Adrenal gland (tissue), 12 donors: ENCODE data around the gene GBGT1. TPM values are rescaled to one million over a fixed set of nuclear protein-coding genes. Genes with fewer than 3 reads are reported as not detected.
A peak's percentile ranks its signal among the peaks of the same experiment; 100 is the strongest.

Source experiments
- DNase-seq, 7 donors: peaks; one replicate each; pipeline ENCODE4 v3.0.0-alpha.2; 2019 to 2020
- H3K27ac ChIP-seq, 5 donors: fragments of 200-600 bp; sonication (generic) in 4 of 5; 1 replicate in 3 of 5; 2 replicates in 2 of 5; pipeline versions ENCODE4 v1.5.1 to v1.8.0; 2016 to 2020; ENCODE audit warnings: mild to moderate bottlenecking in 1 of 5
- H3K27me3 ChIP-seq: fragments of 200-600 bp; 2 replicates; pipeline ENCODE4 v1.8.0; 2021
- H3K36me3 ChIP-seq, 2 donors: fragments of 200-600 bp; replicated peaks in 1 of 2; 1 replicate in 1 of 2; 2 replicates in 1 of 2; pipeline versions ENCODE4 v1.5.1 to v1.8.0; 2018 to 2022
- H3K4me1 ChIP-seq, 2 donors: fragments of 200-600 bp; replicated peaks in 1 of 2; 1 replicate in 1 of 2; 2 replicates in 1 of 2; pipeline versions ENCODE4 v1.5.1 to v1.8.0; 2018 to 2021
- H3K4me3 ChIP-seq, 4 donors: fragments of 200-600 bp; sonication (generic) in 3 of 4; one replicate each; pipeline ENCODE4 v1.5.1; 2016 to 2018
- H3K9me3 ChIP-seq, 3 donors: fragments of 200-600 bp; sonication (generic) in 1 of 3; replicated peaks in 1 of 3; 1 replicate in 2 of 3; 2 replicates in 1 of 3; pipeline versions ENCODE4 v1.5.1 to v1.8.0; 2016 to 2021
- POLR2A ChIP-seq, 2 donors: fragments of 450-650 bp; IDR thresholded peaks; one replicate each; pipeline ENCODE4 v1.6.1; 2017; ENCODE audit warnings: antibody characterized with exemption in 2 of 2, mild to moderate bottlenecking in 2 of 2, moderate library complexity in 1 of 2
- WGBS, 4 donors: extraction: QIAGEN DNeasy Blood & Tissue Kit in 2 of 4; methylation state at CpG; one replicate each; pipeline versions ENCODE4 v1.1.5 to v1.1.7; 2013 to 2017; 5-methylcytosine and 5-hydroxymethylcytosine counted together
- intact Hi-C, 2 donors: fragments of 100-400 bp; cut with DNase I; formaldehyde crosslinking; loops; one replicate each; pipeline versions ENCODE4 v1.14.1 to v1.15.0; 2022 to 2023
- polyA plus RNA-seq, 3 donors: library from polyadenylated mRNA; stranded (reverse); fragments of 200-250 nt in 2 of 3; fragments of 350-450 nt in 1 of 3; fragmentation: Illumina TruSeq in 1 of 3; extraction: RNeasy Lipid Tissue Mini Kit (QIAGEN cat#74804) in 1 of 3; gene quantifications; one replicate each; pipeline ENCODE4 v1.2.3, GENCODE V29; 2013 to 2014
- total RNA-seq, 9 donors: library from RNA; depleted of rRNA in 4 of 9; stranded (reverse); fragments of >200 nt in 4 of 9; fragments of 120-200 nt in 1 of 9; fragmentation: NEBNext Ultra II Directional in 1 of 9; extraction: Animal tissue kit (Norgen Biotek cat#: 25700) in 1 of 9; gene quantifications; one replicate each; pipeline versions ENCODE4 v1.1.0 to v1.2.4, GENCODE V29; 2013 to 2023
- TF ChIP-seq, protein P1 (sequence below), 6 experiments: fragments of 450-650 bp in 4 of 6; fragments of 200-600 bp in 2 of 6; sonication (generic) in 1 of 6; IDR thresholded peaks; 1 replicate in 5 of 6; 2 replicates in 1 of 6; pipeline versions ENCODE4 v1.5.1 to v1.8.0; 2016 to 2021; ENCODE audit warnings: antibody characterized with exemption in 6 of 6, mild to moderate bottlenecking in 2 of 6, moderate library complexity in 1 of 6
- donor health status: healthy with polysubstance abuse.
- donor health status: Bipolar disorder and iron deficiency.
- donor health status: DM: yes; HTN: yes; CAD: no.
- donor health status: DM: no; HTN: no; CAD: no.
- donor health status: DM: no; HTN: no; CAD: no.
- donor health status: DM: yes; HTN: yes; CAD: no.

Gene GBGT1
- total and polyA plus RNA-seq, 12 donors: 3.5 to 67.5 (median 29.2) TPM

DNA sequence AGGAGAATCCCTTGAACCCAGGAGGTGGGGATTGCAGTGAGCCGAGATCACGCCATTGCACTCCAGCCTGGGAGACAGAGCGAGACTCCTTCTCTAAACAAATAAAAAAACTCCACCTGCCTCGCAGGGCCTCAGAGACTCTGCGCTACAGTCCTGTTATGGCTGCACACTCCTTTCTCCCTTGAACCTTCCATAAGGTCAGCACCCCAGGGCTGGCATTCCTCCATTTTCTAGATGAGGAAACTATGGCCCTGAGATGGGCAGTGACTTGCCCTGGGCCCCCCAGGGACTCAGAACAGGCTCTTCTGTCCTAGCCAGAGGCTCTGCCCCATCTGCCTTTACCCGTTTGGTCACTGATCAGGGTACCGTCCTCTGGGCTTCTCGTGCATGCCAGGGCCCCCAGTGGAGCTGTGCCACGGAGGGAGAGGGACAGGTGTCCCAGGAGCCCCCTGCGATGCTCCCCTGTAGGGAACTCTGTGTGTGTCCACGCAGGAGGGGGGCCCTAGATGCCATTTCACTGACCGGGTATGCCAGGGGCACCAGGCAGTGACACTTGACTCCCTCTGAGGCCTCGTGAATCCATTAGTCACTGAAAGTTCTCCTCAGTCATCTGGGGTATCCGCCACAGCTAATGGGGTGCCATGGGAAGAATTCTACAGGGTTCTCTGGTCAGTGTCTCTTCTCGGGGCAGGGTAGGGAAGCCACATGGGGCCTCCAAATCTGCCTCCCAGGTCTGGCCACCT is 58.8 kb downstream of the GBGT1 start:
- H3K4me1 ChIP-seq: peaks cover 0 to 5% of the 10 kb centered on the region in 2 donors
- H3K27ac ChIP-seq: no peak overlapping the region
- H3K4me3 ChIP-seq: no peak overlapping the region
- TF ChIP-seq, protein P1, sequence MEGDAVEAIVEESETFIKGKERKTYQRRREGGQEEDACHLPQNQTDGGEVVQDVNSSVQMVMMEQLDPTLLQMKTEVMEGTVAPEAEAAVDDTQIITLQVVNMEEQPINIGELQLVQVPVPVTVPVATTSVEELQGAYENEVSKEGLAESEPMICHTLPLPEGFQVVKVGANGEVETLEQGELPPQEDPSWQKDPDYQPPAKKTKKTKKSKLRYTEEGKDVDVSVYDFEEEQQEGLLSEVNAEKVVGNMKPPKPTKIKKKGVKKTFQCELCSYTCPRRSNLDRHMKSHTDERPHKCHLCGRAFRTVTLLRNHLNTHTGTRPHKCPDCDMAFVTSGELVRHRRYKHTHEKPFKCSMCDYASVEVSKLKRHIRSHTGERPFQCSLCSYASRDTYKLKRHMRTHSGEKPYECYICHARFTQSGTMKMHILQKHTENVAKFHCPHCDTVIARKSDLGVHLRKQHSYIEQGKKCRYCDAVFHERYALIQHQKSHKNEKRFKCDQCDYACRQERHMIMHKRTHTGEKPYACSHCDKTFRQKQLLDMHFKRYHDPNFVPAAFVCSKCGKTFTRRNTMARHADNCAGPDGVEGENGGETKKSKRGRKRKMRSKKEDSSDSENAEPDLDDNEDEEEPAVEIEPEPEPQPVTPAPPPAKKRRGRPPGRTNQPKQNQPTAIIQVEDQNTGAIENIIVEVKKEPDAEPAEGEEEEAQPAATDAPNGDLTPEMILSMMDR (IDR thresholded peaks at IDR 0.05): no peak
- no peak for TF ChIP-seq POLR2A (IDR thresholded peaks at IDR 0.05)
- no peaks in the 10 kb centered on the region for H3K9me3 ChIP-seq
- H3K36me3 ChIP-seq: peaks cover 0 to 96% of the 10 kb centered on the region in 2 donors
- intact Hi-C loops: loop anchor here in 1 of 2 donors (5.0 kb wide), 1 partner anchor 63 kb away; no protein-coding TSS in a partner anchor
- 85 to 91% (median 86%) methylated on average over 7 to 15 of the region's 15 CpGs for WGBS, 4 donors
- no peaks in the 10 kb centered on the region for H3K27me3 ChIP-seq
- DNase-seq: peak in 4 of 7 donors; percentile 11 to 23 (median 15)

DNA sequence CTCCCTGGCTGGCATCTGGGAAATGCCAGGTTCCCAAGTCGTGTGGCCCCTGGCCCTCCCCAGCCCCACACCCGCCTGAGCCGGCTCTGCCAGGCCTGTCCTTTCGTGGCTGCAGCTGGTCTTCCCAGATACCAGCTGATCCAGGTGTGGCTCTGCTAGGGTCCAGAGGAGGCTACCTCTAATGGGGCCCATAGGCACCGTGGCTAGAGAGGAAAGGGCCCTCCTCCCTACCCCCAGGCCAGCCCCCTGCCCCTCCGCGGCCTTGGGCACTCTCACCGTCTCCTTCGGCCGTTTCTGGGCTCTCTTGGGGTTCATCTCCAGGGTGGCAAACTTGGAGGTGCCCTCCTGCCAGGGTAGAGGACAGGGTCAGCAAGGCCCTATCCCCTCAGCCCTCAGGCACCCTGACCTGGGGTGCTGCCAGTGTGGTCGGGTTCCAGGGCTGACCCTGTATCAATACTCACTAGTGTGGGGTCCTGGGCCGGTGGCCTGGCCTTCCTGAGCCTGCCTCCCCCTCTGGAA is 59.7 kb downstream of the GBGT1 start:
- Histone ChIP-seq H3K4me1 (peaks cover 0 to 5% of the 10 kb centered on the region in 2 donors), H3K9me3 (no peaks in the 10 kb centered on the region), H3K27me3 (no peaks in the 10 kb centered on the region), H3K27ac (peak overlapping the region in 2 of 5 donors; percentile 23 to 39), H3K36me3 (peaks cover 0 to 96% of the 10 kb centered on the region in 2 donors), H3K4me3 (no peak overlapping the region)
- intact Hi-C loops: loop anchor here (2.0 to 5.0 kb wide), 2 partner anchors 41 to 62 kb away; no protein-coding TSS in a partner anchor
- TF ChIP-seq, protein P1 (IDR thresholded peaks at IDR 0.05): no peak
- TF ChIP-seq POLR2A (IDR thresholded peaks at IDR 0.05): no peak
- WGBS, 4 donors: 80 to 85% (median 82%) methylated on average over 12 of the region's 12 CpGs; no CpG with 5 or more reads in 1 of the 4 donors
- peak in 4 of 7 donors; percentile 13 to 26 (median 20) for DNase-seq

DNA sequence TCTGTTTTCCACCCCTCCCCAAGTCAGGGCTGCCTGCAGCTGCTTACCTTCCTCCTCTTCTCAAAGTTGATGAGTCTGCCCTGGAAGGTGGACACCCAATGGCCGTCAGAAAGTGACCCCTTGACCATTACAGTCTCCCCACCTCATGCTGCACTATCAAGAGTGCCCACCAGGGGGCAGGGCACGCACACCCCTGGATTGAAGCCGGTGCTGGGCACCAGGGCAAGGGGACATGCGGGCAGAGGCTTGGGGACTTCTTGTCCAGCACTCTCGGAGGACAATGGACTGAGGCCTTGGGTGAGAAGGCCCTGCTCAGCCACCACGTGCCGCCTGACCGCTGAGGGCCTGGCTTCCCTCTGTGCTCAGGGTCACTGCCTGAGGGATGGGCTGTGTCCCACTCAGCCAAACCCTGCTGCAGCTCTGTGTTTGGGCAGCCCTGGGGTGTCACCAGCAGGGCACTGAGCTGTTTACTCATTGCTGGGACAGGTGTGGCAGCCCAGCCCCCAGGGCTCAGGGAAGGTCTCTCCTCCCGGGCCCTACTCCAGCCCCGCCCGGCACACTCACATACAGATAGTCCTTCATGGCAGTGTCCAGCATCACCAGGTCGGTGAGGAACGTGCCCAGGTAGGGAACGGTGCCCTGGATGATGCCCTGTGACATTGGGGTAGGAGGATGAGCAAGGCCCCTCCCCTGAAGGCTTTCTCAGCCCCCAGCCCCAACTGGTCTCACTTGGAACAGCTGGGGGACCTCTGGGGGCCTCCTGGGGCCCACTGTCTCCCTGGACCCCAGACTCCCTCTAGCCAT is 60.3 kb downstream of the GBGT1 start:
- Histone ChIP-seq H3K36me3 (peaks cover 0 to 96% of the 10 kb centered on the region in 2 donors), H3K27me3 (no peaks in the 10 kb centered on the region), H3K27ac (peak overlapping the region in 3 of 5 donors; percentile 23 to 50 (median 39)), H3K9me3 (no peaks in the 10 kb centered on the region), H3K4me3 (no peak overlapping the region), H3K4me1 (peaks cover 0 to 5% of the 10 kb centered on the region in 2 donors)
- peak; percentile 66 to 87 (median 79) for DNase-seq
- 7 to 51% (median 43%) methylated on average over 8 to 14 of the region's 14 CpGs for WGBS, 4 donors
- TF ChIP-seq, protein P1 (IDR thresholded peaks at IDR 0.05): peak; percentile 96 to 98 (median 97)
- no peak for TF ChIP-seq POLR2A (IDR thresholded peaks at IDR 0.05)
- intact Hi-C loops: loop anchor here (2.0 to 5.0 kb wide), 2 partner anchors 41 to 61 kb away; no protein-coding TSS in a partner anchor

Other genes starting within 250 kb of the GBGT1 start
- 10 to 100 TPM; 38.5 to 87.7 (median 54.0) TPM for gene TSC1, start 219.3 kb downstream of the GBGT1 start, total RNA-seq
- gene TSC1, start 219.3 kb downstream of the GBGT1 start, polyA plus RNA-seq: 10 to 100 TPM; 29.4 to 37.6 (median 30.6) TPM
- under 1 TPM in 3 of 9 donors, not detected in 6; 0.14 to 0.78 (median 0.46) TPM for gene GFI1B, start 185.2 kb downstream of the GBGT1 start, total RNA-seq
- under 1 TPM in 1 of 3 donors, not detected in 2; 0.03 TPM for gene GFI1B, start 185.2 kb downstream of the GBGT1 start, polyA plus RNA-seq
- gene GTF3C5, start 132.9 kb downstream of the GBGT1 start, total RNA-seq: 100 to 1,000 TPM in 1 of 9 donors, 10 to 100 TPM in 8; 43.9 to 111 (median 57.5) TPM
- 100 to 1,000 TPM in 1 of 3 donors, 10 to 100 TPM in 2; 51.2 to 139 (median 99.5) TPM for gene GTF3C5, start 132.9 kb downstream of the GBGT1 start, polyA plus RNA-seq
- 1 to 10 TPM in 6 of 9 donors, under 1 TPM in 2, not detected in 1; 0.28 to 6.1 (median 1.9) TPM for gene CEL, start 101.9 kb downstream of the GBGT1 start, total RNA-seq
- gene CEL, start 101.9 kb downstream of the GBGT1 start, polyA plus RNA-seq: 1 to 10 TPM in 2 of 3 donors, under 1 TPM in 1; 0.27 to 2.7 (median 2.4) TPM
- 100 to 1,000 TPM in 1 of 9 donors, 10 to 100 TPM in 8; 35.0 to 104 (median 56.2) TPM for gene RALGDS, start 42.7 kb downstream of the GBGT1 start, total RNA-seq
- gene RALGDS, start 42.7 kb downstream of the GBGT1 start, polyA plus RNA-seq: 100 to 1,000 TPM in 1 of 3 donors, 10 to 100 TPM in 2; 21.3 to 170 (median 97.8) TPM
- gene OBP2B, start 45.3 kb upstream of the GBGT1 start, total RNA-seq: under 1 TPM in 2 of 9 donors, not detected in 7; 0.11 to 0.32 TPM
- not detected for gene OBP2B, start 45.3 kb upstream of the GBGT1 start, polyA plus RNA-seq
- gene ABO, start 111.3 kb upstream of the GBGT1 start, total RNA-seq: 10 to 100 TPM in 7 of 9 donors, 1 to 10 TPM in 2; 2.9 to 43.1 (median 18.7) TPM
- gene ABO, start 111.3 kb upstream of the GBGT1 start, polyA plus RNA-seq: 10 to 100 TPM in 2 of 3 donors, 1 to 10 TPM in 1; 9.9 to 20.8 (median 18.5) TPM
- gene SURF6, start 172.3 kb upstream of the GBGT1 start, total RNA-seq: 10 to 100 TPM in 8 of 9 donors, 1 to 10 TPM in 1; 6.2 to 42.2 (median 23.0) TPM
- gene SURF6, start 172.3 kb upstream of the GBGT1 start, polyA plus RNA-seq: 10 to 100 TPM; 18.7 to 36.4 (median 23.4) TPM
- 10 to 100 TPM; 13.2 to 38.0 (median 33.8) TPM for gene MED22, start 184.2 kb upstream of the GBGT1 start, total RNA-seq
- 10 to 100 TPM; 11.4 to 21.3 (median 17.8) TPM for gene MED22, start 184.2 kb upstream of the GBGT1 start, polyA plus RNA-seq
- gene RPL7A, start 184.3 kb upstream of the GBGT1 start, total RNA-seq: 1,000 to 10,000 TPM; 1,947 to 3,128 (median 2,349) TPM
- 1,000 to 10,000 TPM; 1,875 to 3,598 (median 2,830) TPM for gene RPL7A, start 184.3 kb upstream of the GBGT1 start, polyA plus RNA-seq
- 100 to 1,000 TPM in 1 of 9 donors, 10 to 100 TPM in 8; 50.9 to 111 (median 71.5) TPM for gene SURF1, start 192.6 kb upstream of the GBGT1 start, total RNA-seq
- gene SURF1, start 192.6 kb upstream of the GBGT1 start, polyA plus RNA-seq: 10 to 100 TPM; 55.7 to 96.3 (median 79.9) TPM
- 10 to 100 TPM; 13.4 to 29.2 (median 20.8) TPM for gene SURF2, start 192.6 kb upstream of the GBGT1 start, total RNA-seq
- 10 to 100 TPM; 19.9 to 53.0 (median 41.4) TPM for gene SURF2, start 192.6 kb upstream of the GBGT1 start, polyA plus RNA-seq
- gene SURF4, start 212.1 kb upstream of the GBGT1 start, total RNA-seq: 100 to 1,000 TPM; 157 to 340 (median 183) TPM
- 100 to 1,000 TPM in 1 of 3 donors, 10 to 100 TPM in 2; 43.4 to 285 (median 53.4) TPM for gene SURF4, start 212.1 kb upstream of the GBGT1 start, polyA plus RNA-seq
- 1 to 10 TPM in 6 of 9 donors, under 1 TPM in 1, not detected in 2; 0.71 to 6.0 (median 1.8) TPM for gene STKLD1, start 212.5 kb upstream of the GBGT1 start, total RNA-seq
- 1 to 10 TPM; 2.4 to 5.2 (median 4.8) TPM for gene STKLD1, start 212.5 kb upstream of the GBGT1 start, polyA plus RNA-seq